Large intestine (tissue), 3 donors: ENCODE measurements around the gene SLC25A45. TPM values are rescaled to one million over a fixed set of nuclear protein-coding genes. Genes with fewer than 3 reads are reported as not detected.
A peak's percentile ranks its signal among the peaks of the same experiment; 100 is the strongest.

Source experiments
- DNase-seq, 2 donors: peaks; one replicate each; pipeline versions ENCODE4 v3.0.0 to v3.0.0-alpha.2; 2013
- H3K27ac ChIP-seq: one replicate; pipeline ENCODE4 v1.5.1; 2013; ENCODE audit warnings: low read length
- H3K27me3 ChIP-seq: 2 replicates; pipeline ENCODE4 v1.6.1; 2013; ENCODE audit warnings: low read length; ENCODE audit not compliant: control insufficient read depth, insufficient read depth
- H3K36me3 ChIP-seq: 2 replicates; pipeline ENCODE4 v1.6.1; 2013; ENCODE audit warnings: low read length; ENCODE audit not compliant: control insufficient read depth, insufficient read depth
- H3K4me1 ChIP-seq: one replicate; pipeline ENCODE4 v1.6.1; 2013; ENCODE audit warnings: low read length; ENCODE audit not compliant: control insufficient read depth, insufficient read depth
- H3K4me3 ChIP-seq: one replicate; pipeline ENCODE4 v1.5.1; 2013; ENCODE audit warnings: low read length
- H3K9me3 ChIP-seq: one replicate; pipeline ENCODE4 v1.6.1; 2013; ENCODE audit warnings: mild to moderate bottlenecking, low read depth, low read length, moderate library complexity; ENCODE audit not compliant: control insufficient read depth
- WGBS: methylation state at CpG from one replicate; pipeline ENCODE4 v1.1.5; 2013; ENCODE audit warnings: low lambda C conversion rate; ENCODE audit not compliant: insufficient coverage; 5-methylcytosine and 5-hydroxymethylcytosine counted together
- polyA plus RNA-seq: library from polyadenylated mRNA; unstranded; fragments of 120-200 nt; gene quantifications from one replicate; pipeline ENCODE4 v1.2.1, GENCODE V29; 2013

Gene SLC25A45
- polyA plus RNA-seq, 1 donor, result 41.2 TPM

DNA sequence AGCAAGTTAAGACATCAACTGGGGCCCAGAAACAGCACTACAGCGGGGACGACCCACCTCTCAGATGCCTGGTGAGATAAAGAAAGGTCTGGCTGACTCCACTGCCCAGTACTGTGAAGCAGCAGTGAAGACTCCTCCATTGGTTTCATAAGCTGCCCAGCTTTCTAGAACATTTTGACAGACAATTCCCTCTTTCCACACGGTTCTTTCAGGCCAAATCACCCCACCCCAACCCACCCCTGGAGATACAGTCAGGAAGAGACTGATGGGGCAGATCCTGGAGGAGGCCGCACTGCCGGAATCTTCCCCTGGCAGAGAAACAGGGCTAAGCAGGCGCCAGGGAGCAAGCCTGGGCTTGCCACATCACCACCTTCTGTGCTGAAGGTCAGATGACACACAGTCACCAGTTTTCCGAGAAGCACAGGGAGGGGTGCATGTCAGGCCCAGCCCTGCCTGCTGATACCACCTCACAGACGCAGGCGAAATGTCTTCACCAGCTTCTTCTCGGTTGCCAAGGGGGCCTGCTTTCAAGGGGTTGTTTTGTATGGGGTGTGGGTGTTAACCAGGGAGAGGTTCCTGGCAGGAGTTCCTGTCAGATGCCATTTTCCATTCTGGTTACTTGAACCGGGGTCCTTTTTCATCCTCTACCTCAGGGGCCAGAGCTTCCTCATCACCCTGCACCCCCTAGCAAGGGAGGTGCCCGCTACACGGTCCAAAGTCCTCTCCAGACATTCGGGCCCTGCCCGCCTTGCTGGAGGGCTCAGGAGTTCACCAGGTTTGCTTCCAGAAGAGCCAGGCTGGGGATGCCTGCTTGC, 38.7 kb upstream of the SLC25A45 start:
- H3K4me3 ChIP-seq, result peak overlapping the region; percentile 71
- WGBS, result no CpG with 5 or more reads among the region's 15 CpGs

DNA sequence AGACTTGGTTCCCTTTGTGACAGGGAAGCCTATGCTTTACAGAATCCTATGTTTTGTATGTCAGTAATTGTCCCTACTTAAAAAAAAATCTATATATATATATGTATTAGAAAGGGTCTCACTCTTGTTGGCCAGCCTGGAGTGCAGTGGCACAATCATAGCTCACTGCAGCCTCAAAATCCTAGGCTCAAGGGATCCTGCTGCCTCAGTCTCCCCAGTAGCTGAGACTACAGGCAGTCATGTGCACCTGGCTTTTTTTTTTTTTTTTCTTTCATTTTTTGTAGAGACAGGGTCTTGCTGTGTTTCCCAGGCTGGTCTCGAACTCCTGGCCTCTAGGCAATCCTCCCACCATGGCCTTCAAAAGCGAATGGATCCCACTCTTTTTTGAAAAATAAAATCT, 38.1 kb upstream of the SLC25A45 start:
- Histone ChIP-seq H3K27ac (peak overlapping the region; percentile 100), H3K9me3 (no peaks in the 10 kb centered on the region), H3K4me3 (no peak overlapping the region), H3K27me3 (no peaks in the 10 kb centered on the region), H3K36me3 (no peaks in the 10 kb centered on the region), H3K4me1 (peaks cover 62% of the 10 kb centered on the region)
- DNase-seq, result no peak
- no CpG with 5 or more reads among the region's 2 CpGs for WGBS

More for the DNA sequence above, 38.7 kb upstream of the SLC25A45 start:
- peak overlapping the region; percentile 100 for H3K27ac ChIP-seq
- DNase-seq, result peak; percentile 97 to 98
- no peaks in the 10 kb centered on the region for H3K36me3 ChIP-seq
- peaks cover 56% of the 10 kb centered on the region for H3K4me1 ChIP-seq
- no peaks in the 10 kb centered on the region for H3K27me3 ChIP-seq
- no peaks in the 10 kb centered on the region for H3K9me3 ChIP-seq

DNA sequence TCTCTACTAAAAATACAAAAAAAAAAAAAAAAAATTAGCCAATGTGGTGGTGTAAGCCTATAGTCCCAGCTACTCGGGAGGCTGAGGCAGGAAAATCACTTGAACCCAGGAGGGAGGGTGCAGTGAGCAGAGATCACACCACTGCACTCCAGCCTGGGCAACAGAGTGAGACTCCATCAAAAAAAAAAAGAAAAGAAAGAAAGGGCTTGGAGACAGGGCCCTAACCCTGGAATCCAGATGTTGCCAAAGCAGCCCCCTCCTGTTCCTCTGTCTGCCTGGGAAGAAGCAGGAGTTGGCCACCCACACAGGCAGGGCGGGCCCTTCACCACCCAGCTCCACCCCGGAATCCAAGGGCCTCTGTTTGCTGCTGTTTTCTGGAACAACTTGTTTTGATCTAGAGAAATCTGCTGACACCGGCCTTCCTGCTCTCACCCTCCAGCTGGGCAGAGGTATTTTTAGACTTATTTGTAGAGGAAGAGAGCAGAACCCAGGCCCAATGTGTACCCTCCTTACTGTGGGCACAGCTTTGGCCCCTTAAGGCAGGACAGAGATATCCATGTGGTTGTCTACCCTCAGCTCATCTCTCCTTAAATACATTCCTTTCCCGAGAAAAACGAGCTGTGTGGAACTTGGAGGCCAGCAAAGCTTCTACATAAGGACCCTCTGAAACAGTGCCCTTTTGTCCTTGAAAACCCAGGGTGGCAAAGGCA, 37.5 kb upstream of the SLC25A45 start:
- H3K9me3 ChIP-seq, result no peaks in the 10 kb centered on the region
- H3K27ac ChIP-seq, result peak overlapping the region; percentile 100
- no peak overlapping the region for H3K4me3 ChIP-seq
- H3K27me3 ChIP-seq, result no peaks in the 10 kb centered on the region
- no peaks in the 10 kb centered on the region for H3K36me3 ChIP-seq
- peaks cover 67% of the 10 kb centered on the region for H3K4me1 ChIP-seq
- peak; percentile 90 to 95 for DNase-seq
- WGBS, result no CpG with 5 or more reads among the region's 6 CpGs

DNA sequence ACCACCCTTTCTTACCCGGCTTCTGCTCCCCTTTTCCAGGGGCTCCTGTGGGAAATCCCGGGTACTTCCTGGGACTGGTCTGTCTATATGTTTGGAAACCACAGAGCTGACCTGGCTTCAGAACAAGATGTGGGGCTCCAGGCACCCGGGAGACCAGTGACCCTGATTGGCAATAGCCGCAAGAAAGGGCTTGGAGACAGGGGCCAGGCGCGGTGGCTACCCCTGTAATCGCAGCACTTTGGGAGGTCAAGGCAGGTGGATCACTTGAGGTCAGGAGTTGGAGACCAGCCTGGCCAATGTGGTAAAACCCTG, 37.0 kb upstream of the SLC25A45 start:
- Histone ChIP-seq H3K36me3 (no peaks in the 10 kb centered on the region), H3K4me3 (peak overlapping the region; percentile 19), H3K4me1 (peaks cover 67% of the 10 kb centered on the region), H3K9me3 (no peaks in the 10 kb centered on the region), H3K27ac (peak overlapping the region; percentile 100), H3K27me3 (no peaks in the 10 kb centered on the region)
- WGBS, result no CpG with 5 or more reads among the region's 7 CpGs
- DNase-seq, result no peak

DNA sequence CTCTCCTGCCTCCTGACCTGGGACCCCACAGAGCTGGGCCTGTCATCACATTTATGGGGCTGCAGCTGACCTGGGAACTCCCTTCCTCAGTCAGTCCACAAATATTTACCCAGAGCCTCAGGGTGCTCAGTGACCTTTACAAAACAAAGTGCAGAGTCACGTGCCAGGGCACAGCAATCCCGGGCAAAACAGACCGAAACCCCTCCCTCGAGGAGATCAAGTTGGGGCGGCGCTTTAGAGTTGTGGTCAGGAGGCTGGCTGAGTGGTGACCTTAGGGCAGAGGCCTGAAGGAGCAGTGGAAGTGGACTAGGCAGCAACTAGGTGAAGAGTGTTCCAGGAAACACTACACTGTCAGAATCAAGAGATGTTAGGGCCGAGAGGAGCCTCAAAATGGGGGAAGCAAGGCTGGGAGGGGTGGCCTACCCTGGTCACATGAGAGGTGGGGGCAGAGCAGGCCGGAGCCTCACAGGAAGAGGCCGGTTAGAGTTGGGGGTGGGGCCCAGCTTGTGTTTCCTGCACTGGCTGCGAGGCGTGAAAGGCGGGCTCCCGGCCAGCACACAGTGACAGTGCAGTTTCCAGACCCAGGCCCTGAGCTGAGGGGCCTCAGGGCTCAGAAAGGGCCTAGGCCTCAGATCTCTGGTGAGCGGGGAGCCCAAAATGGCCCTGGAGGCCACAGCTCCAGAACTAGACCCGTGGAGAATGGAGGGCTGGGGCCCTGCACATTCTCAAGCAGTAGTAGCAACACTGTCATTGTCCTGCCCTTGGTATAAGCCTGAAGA, 36.4 kb upstream of the SLC25A45 start:
- WGBS, result no CpG with 5 or more reads among the region's 15 CpGs

DNA sequence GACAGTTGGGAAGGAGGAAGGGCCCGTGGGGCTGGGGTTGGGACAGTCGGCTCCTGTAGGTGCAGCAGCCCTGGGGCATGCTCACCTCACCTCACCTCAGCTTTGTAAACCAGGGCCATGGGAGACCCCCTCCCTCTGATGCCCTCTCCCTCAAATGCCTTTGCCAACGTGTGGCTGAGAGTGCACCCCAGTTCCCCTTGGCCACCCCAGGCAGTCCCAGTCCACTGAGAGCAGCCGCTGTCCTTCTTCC, 35.9 kb upstream of the SLC25A45 start:
- Histone ChIP-seq H3K27ac (peak overlapping the region; percentile 100), H3K4me3 (no peak overlapping the region), H3K4me1 (peaks cover 67% of the 10 kb centered on the region), H3K27me3 (no peaks in the 10 kb centered on the region), H3K9me3 (no peaks in the 10 kb centered on the region), H3K36me3 (peaks cover 7% of the 10 kb centered on the region)
- DNase-seq, result no peak
- no CpG with 5 or more reads among the region's 4 CpGs for WGBS

More for the DNA sequence above, 36.4 kb upstream of the SLC25A45 start:
- Histone ChIP-seq H3K36me3 (peaks cover 2% of the 10 kb centered on the region), H3K27ac (peak overlapping the region; percentile 100), H3K9me3 (no peaks in the 10 kb centered on the region), H3K4me1 (peaks cover 67% of the 10 kb centered on the region), H3K27me3 (no peaks in the 10 kb centered on the region), H3K4me3 (peak overlapping the region; percentile 19)
- DNase-seq, result peak; percentile 96 to 98

DNA sequence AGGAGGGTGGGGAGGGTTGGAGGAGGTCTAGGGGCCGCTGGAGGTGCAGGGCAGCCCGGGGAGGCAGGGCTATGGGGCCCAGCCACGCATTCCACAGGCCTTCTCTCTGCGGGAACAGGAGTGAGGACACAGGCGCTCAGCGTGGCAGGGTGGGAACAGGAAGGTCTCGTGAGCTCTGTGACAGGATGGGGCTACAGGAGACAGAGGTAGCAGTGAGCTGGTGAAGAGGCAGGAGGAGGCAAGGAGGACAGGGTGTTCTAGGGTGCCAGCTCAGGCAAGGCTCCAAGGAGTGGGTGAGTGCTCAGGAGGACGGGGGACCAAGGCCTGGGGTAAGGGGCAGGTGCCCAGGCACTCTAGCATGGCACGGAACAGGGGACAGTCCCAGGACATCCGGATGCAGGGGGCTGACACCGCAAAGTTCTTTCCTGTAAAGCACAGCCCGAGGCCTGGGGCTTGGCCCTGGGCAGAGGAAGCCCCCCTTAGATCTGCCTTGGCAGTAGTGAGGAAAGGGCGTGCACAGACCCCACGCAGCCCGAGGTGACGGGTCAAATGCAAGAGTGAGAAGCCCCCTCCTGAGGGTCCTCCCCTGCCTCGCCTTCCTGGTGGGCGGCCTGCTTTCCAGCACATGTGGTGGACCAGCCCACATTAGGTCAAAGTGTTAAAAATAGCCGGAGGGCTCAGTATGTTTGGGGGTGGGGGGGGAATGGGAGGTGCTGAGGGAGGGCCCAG, 35.4 kb upstream of the SLC25A45 start:
- peak in 1 of 2 donors; percentile 60 for DNase-seq
- H3K4me1 ChIP-seq, result peaks cover 67% of the 10 kb centered on the region
- H3K4me3 ChIP-seq, result no peak overlapping the region
- H3K9me3 ChIP-seq, result no peaks in the 10 kb centered on the region
- no peaks in the 10 kb centered on the region for H3K27me3 ChIP-seq
- H3K36me3 ChIP-seq, result peaks cover 7% of the 10 kb centered on the region
- no CpG with 5 or more reads among the region's 19 CpGs for WGBS
- H3K27ac ChIP-seq, result peak overlapping the region; percentile 100

DNA sequence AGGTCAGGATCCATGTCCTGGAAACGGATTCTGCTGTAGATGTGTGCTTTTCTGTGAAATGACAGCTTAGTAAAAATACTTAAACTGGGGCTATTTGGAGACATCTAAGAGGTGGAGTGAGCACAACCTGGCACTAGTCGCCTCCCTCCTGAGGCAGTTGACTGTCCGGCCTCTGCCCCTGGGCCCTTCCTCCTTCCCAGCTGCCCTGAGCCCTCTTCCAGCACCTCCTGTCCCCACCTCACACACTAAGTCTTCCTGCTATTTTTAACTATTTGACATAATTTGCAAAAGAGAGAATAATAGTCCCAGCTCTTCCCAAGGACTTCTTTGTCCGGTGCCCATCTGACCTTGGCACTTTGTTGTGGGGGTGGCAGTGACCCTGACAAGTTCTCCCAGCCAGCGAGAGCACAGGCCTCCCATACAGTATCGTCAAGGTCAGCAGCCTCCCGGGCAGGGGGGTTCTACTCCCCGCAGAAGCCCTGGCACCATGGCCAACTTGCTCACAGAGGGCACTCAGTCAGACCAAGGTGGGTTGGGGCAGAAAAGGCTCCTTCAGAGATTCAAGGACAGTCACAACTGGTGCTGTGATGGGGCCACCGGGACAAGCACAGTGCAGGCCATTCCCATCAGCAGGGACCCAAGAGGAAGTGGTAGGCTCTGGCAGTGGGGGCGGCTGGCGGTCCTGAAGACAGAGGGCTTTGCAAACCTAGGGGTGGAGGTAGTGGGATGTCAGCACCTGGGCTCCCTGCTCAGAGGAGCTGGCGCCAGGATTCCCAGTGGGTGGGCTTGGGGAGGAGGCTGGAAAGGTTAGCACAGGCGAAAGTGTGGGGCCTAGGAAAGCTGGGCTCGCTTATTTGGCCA, 34.6 kb upstream of the SLC25A45 start:
- H3K4me1 ChIP-seq, result peaks cover 67% of the 10 kb centered on the region
- whole genome bisulfite sequencing, result no CpG with 5 or more reads among the region's 14 CpGs
- H3K9me3 ChIP-seq, result no peaks in the 10 kb centered on the region
- DNase-seq, result peak in 1 of 2 donors; percentile 35
- H3K27ac ChIP-seq, result peak overlapping the region; percentile 100
- no peaks in the 10 kb centered on the region for H3K27me3 ChIP-seq
- H3K36me3 ChIP-seq, result peaks cover 11% of the 10 kb centered on the region
- H3K4me3 ChIP-seq, result no peak overlapping the region

DNA sequence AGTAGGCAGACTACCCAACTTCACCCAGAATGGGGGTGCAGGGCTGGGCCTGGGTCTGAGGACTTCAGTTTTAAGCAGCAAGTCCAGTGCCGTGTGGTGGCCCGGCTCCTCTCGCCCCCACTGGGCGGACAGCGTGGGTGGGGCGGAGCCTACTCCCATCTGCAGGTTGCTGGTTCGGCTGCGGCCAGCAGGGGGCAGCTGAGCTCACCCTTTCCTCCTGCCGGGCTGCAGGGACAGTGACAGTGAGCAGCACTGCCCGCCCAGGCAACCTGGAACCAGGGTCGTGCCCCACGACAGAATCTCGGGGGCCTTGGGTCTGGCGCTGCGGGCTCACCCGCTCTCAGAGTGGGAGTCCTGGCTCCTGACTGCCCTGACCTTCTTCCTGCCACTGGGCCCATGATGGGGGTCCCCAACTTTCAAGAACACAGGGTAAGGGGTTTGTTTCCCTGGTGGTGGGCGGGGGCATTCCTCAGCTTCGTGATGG, 33.9 kb upstream of the SLC25A45 start:
- Histone ChIP-seq H3K4me3 (peak overlapping the region; percentile 21), H3K9me3 (peaks cover under 1% of the 10 kb centered on the region), H3K27me3 (no peaks in the 10 kb centered on the region), H3K36me3 (peaks cover 18% of the 10 kb centered on the region), H3K27ac (peak overlapping the region; percentile 100), H3K4me1 (peaks cover 62% of the 10 kb centered on the region)
- WGBS, result no CpG with 5 or more reads among the region's 18 CpGs
- DNase-seq, result peak; percentile 84 to 88
